Measurements from ENCODE around the gene DGKA.

- TF ChIP-seq CTCF (conservative IDR thresholded peaks at IDR 0.05; ENCODE audit: low read depth in 2 of 2) (no peak), ZNF331 (CRISPR knock-in tag; IDR thresholded peaks at IDR 0.05; ENCODE audit: low read depth) (no peak), POLR2AphosphoS5 (IDR thresholded peaks at IDR 0.05; ENCODE audit: low read depth) (no peak), CREB1 (CRISPR knock-in tag; IDR thresholded peaks at IDR 0.05; ENCODE audit: low read depth) (no peak), EZH2phosphoT487 (IDR thresholded peaks at IDR 0.05; ENCODE audit: unreplicated experiment) (no peak), STAT1 (IDR thresholded peaks at IDR 0.05; ENCODE audit: unreplicated experiment) (no peak), REST (IDR thresholded peaks at IDR 0.05; ENCODE audit: unreplicated experiment) (no peak), EZH2 (IDR thresholded peaks at IDR 0.05; ENCODE audit: low read depth, unreplicated experiment) (no peak), ZNF114 (CRISPR knock-in tag; IDR thresholded peaks at IDR 0.05) (no peak), JUNB (IDR thresholded peaks at IDR 0.05; ENCODE audit: unreplicated experiment) (no peak), ZNF462 (CRISPR knock-in tag; IDR thresholded peaks at IDR 0.05) (no peak)
Measured at GRCh38 chr12:55974308-55974730, 43.4 kb downstream of the DGKA start.

Measured in GM23338 (cell line).